GM18517 (cell line): ENCODE measurements around the gene INCENP.

Experiments
- ATAC-seq: cut with Tn5 transposase; IDR thresholded peaks from one replicate; pipeline ENCODE4 v1.9.1; 2021; ENCODE audit warnings: mild to moderate bottlenecking, moderate library complexity; ENCODE audit not compliant: unreplicated experiment

The INCENP gene

GRCh38 chr11:62140304-62141110 lies 16.7 kb downstream of the INCENP start:
- no peak for ATAC-seq

GRCh38 chr11:62141111-62142042 lies 17.6 kb downstream of the INCENP start:
- no peak for ATAC-seq

GRCh38 chr11:62142043-62142375 lies 18.2 kb downstream of the INCENP start:
- ATAC-seq = no peak

- no peak for ATAC-seq
Observed at GRCh38 chr11:62142921-62143320, 19.1 kb downstream of the INCENP start.

- ATAC-seq = no peak
Observed at GRCh38 chr11:62143727-62144126, 19.9 kb downstream of the INCENP start.

- no peak for ATAC-seq
Observed at GRCh38 chr11:62144641-62145255, 20.9 kb downstream of the INCENP start.

GRCh38 chr11:62145261-62145871 lies 21.6 kb downstream of the INCENP start:
- ATAC-seq = no peak

- no peak for ATAC-seq
Observed at GRCh38 chr11:62146476-62147200, 22.8 kb downstream of the INCENP start.

DNA sequence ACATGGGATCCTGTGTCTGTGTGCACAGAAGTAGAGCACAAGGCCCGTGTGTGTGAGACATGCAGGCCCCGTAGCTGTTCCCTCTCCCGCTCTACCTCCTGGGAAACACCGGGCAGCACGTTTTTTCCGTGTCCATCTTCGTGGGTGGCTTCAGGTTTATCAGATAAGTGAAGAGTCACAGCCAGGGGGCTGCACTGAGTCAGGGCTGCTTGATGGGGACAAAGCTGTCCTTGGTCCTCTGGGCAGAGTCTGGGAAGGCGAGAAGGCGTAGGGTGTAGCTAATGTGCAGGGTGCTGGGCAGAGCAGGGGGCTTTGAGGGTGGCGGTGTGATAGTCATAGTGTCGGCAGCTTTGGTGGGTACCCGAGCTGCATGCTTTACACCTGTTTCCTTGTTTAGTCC lies 23.7 kb downstream of the INCENP start:
- no peak for ATAC-seq

DNA sequence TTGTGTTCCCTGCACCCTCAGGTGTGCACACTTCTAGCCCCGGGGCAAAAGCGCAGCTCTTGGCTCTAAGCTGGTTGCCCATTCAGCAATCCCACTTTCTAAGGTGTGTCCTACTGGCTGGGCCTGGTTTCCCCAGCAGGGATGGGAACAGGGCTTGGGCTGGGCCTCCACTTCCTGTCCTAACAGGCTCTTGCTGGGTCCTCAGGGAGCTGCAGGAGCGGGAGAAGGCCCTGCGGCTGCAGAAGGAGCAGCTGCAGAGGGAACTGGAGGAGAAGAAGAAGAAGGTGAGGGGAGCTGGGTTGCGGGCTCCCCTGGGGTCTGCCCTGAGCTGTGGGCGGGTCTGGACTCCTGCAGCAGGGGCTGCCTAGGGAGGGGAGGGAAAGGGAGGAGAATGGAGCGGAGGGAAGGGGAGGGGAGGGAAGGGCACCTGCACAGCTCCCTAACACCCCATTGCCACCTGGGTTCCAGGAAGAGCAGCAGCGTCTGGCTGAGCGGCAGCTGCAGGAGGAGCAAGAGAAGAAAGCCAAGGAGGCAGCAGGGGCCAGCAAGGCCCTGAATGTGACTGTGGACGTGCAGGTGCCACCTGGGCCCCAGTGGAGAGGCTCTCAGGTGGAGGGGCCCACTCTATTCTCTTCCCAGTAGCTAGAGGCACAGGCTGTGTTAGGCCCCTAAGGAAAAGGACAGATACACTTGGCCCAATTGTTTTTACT lies 24.6 kb downstream of the INCENP start:
- no peak for ATAC-seq

DNA sequence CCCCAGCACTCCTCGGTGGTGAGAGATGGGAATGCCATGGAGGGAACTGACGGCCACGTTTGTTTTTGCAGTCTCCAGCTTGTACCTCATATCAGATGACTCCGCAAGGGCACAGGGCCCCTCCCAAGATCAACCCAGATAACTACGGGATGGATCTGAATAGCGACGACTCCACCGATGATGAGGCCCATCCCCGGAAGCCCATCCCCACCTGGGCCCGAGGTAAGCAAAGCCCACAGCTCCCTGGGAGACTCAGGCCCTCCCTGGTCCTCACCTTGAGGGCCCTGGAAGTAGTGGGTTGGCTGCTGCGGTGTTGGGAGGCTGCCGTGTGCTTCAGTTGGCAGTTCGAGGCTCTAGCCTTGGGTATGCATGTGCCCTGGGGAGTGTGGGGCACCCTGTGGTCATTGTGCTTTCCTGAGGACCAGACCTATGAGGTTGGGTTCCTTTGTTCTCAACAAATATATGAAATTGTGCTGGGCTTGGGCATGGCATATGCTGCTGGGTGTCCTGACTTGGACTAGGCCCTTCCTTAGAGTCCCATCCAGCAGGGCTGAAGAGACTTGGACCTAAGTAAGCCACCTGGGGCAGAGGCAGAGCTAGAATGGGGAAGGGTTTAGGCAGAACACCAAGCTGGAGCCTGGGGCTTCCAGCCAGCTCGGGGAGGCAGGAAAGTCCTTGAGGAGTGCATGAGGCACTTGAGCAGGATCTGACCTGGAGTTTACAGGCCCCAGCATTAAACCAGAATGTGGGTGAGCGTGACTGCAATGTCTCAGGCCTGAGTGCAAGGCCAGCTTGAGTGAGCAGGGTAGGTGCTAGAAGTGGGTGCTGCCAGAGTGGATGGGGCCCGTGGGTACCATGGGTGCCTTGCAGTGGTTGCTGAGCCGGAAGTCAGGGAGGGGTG lies 26.4 kb downstream of the INCENP start:
- no peak for ATAC-seq

DNA sequence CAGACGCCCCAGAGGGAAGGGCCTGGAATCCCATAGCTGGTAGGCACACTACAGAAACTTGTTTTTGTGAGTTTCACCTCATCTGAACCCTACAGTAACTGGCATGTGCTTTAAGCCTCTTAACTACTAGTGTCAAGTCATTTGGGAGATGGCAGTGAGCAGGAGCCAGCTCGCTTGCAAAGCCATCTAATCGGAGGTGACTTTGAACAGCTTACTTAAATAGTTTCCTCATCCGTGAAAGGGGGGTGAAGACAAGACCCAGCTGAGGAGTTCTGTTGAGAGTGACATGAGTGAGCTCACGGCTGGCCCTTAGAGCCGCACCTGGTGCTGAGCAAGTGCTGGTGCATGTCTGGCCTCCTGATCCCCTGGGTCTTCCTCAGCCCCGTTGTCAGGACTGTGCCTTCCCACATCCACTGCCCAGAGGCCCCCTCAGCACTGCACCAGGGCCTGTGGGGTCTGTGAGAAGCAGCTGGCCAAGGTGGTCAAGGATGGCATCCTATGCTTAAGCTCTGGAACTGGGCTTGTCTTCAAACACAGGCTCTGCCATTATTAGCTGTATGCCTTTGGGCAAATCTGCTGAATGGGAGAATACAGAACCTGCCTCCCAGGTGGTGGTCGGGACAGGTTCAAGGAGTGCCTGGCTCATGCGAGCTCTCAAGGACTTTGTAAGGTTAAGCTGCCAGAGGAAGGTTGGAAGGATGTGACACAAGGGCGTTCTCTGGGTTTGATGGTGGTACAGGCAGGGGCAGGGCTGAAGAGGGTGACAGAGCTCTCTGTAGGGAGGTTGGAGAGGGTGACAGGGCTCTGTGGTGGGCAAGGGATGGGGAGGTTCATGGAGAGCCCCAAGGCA lies 27.3 kb downstream of the INCENP start:
- no peak for ATAC-seq

GRCh38 chr11:62151737-62152102 lies 27.9 kb downstream of the INCENP start:
- no peak for ATAC-seq

GRCh38 chr11:62152245-62153086 lies 28.7 kb downstream of the INCENP start:
- ATAC-seq = no peak

DNA sequence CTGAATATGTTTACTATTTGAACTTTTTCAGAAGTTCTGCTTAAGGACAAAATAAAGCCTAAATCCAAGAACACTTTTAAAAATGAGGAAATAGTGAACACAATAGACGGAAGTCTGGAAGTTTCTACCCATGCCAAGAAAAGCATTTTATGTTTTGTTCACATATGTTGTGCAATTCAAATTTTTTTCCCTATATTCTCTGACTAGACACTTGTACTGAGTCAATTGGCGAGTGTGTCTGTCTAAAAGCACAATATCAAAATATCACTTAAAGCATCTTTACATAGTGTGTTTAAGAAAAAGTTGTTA lies 29.2 kb downstream of the INCENP start:
- no peak for ATAC-seq

DNA sequence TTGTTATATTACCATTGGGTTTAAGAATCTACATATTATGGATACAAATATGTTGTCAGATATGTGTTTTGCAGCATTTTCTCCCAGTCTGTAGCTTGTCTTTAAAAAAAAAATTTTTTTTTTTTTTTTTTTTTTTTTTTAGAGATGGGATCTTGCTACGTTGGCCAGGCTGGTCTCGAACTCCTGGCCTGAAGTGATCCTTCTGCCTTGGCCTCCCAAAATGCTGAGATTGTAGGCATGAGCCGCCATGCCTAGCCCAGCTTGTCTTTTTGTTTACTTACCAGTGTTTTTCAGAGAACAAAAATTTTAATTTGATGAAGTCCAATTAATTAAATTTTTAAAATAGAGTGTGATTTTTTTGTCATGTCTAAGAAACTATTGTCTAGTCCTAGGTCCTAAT lies 29.8 kb downstream of the INCENP start:
- ATAC-seq = no peak

GRCh38 chr11:62157603-62158002 lies 33.8 kb downstream of the INCENP start:
- no peak for ATAC-seq
